Cardiac muscle cell (in vitro differentiated cells and primary cell): ENCODE data around the gene PDZD2. TPM values are rescaled to one million over a fixed set of nuclear protein-coding genes. Genes with fewer than 3 reads are reported as not detected.
"Not testable (repeated sequence)": the region's sequence is repeated elsewhere in the genome, so short reads cannot be mapped to it uniquely, and the experiment has no call there.

Experiments used
- DNase-seq, 2 donors: peaks; one replicate each; pipeline versions ENCODE4 v3.0.0 to v3.0.0-alpha.2; 2010 to 2017; ENCODE audit warnings: low read depth in 1 of 2, low spot score in 1 of 2
- H3K27ac ChIP-seq: fragments of 200-600 bp; sonication (generic); 2 replicates; pipeline ENCODE4 v1.5.1; 2016
- H3K27me3 ChIP-seq: fragments of 200-600 bp; sonication (generic); 2 replicates; pipeline ENCODE4 v1.6.0; 2016; ENCODE audit warnings: control low read depth
- H3K36me3 ChIP-seq: fragments of 200-600 bp; sonication (generic); 2 replicates; pipeline ENCODE4 v1.5.1; 2016; ENCODE audit warnings: control low read depth
- H3K4me1 ChIP-seq: fragments of 200-600 bp; sonication (generic); 2 replicates; pipeline ENCODE4 v1.8.1; 2017; ENCODE audit warnings: low read depth, mild to moderate bottlenecking, mixed run types
- H3K4me3 ChIP-seq: fragments of 200-600 bp; sonication (generic); 2 replicates; pipeline ENCODE4 v1.5.1; 2016; ENCODE audit warnings: mild to moderate bottlenecking
- H3K9me3 ChIP-seq: fragments of 200-600 bp; sonication (generic); 2 replicates; pipeline ENCODE4 v1.5.1; 2017; ENCODE audit warnings: low read depth, mild to moderate bottlenecking, control low read depth
- polyA plus RNA-seq: library from polyadenylated mRNA; unstranded; fragments of >200 nt; fragmentation: Nextera tagmentation; extraction: Ambion mirVana; gene quantifications from 2 replicates; pipeline ENCODE4 v1.2.1, GENCODE V29; 2016
- total RNA-seq: library from RNA; depleted of rRNA; stranded (reverse); fragments of >200 nt; gene quantifications from 2 replicates; pipeline ENCODE4 v1.2.3, GENCODE V29; 2016
- TF ChIP-seq, protein P1 (sequence below): IDR thresholded peaks from 2 replicates; pipeline ENCODE4 v1.5.1; 2012; ENCODE audit warnings: low read depth, mild to moderate bottlenecking, low read length

PDZD2 gene
- total RNA-seq (1.9 and 3.5 TPM in 2 replicates), polyA plus RNA-seq (3.0 and 5.8 TPM in 2 replicates)

DNA sequence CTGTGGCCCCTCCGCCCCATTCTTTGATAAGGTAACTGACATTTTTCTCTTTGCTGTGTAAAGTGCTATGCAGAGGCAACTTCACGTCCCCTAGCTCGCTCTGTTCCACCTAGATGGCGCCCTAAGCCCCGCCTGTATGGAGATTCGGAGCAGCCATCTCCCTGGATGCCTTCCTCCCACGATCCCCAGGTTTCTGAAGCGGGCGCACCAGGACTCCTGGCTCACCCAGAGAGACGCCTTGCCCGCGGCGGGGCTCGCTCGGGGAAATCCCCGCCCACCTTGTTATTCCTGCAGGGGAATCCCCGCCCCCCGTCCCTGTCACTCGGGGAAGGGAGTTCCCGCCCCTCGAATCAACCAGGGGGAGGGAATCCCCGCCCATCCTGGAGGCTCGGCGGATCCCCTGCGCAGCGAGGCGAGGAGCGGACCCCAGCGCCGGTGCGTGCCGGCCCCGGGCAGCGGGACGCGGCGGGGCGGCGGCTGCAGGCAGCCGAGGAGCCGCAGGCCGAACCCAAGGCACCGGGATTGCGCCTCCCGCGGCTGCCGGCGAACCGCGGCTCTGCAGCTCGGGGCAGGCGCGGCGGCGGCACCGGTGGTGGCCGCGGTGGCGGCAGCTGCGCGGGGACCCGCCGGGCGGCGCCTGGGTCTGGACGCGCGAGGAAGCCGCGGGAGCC lies at the start of gene PDZD2:
Gene PDZD2 (plus strand): TSS at position 384 of the 671 bp plus-strand sequence.
- TF ChIP-seq, protein P1, sequence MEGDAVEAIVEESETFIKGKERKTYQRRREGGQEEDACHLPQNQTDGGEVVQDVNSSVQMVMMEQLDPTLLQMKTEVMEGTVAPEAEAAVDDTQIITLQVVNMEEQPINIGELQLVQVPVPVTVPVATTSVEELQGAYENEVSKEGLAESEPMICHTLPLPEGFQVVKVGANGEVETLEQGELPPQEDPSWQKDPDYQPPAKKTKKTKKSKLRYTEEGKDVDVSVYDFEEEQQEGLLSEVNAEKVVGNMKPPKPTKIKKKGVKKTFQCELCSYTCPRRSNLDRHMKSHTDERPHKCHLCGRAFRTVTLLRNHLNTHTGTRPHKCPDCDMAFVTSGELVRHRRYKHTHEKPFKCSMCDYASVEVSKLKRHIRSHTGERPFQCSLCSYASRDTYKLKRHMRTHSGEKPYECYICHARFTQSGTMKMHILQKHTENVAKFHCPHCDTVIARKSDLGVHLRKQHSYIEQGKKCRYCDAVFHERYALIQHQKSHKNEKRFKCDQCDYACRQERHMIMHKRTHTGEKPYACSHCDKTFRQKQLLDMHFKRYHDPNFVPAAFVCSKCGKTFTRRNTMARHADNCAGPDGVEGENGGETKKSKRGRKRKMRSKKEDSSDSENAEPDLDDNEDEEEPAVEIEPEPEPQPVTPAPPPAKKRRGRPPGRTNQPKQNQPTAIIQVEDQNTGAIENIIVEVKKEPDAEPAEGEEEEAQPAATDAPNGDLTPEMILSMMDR = peak; percentile 54
- H3K36me3 ChIP-seq = no peaks in the 10 kb centered on the region
- peak within 1 kb of the TSS; percentile 46 for H3K27ac ChIP-seq
- H3K9me3 ChIP-seq = no peaks in the 10 kb centered on the region
- H3K4me1 ChIP-seq = peaks cover 32% of the 10 kb centered on the region
- peak within 1 kb of the TSS; percentile 45 for H3K4me3 ChIP-seq
- peaks cover 17% of the 10 kb centered on the region for H3K27me3 ChIP-seq
- DNase-seq = peak; percentile 61 to 94

DNA sequence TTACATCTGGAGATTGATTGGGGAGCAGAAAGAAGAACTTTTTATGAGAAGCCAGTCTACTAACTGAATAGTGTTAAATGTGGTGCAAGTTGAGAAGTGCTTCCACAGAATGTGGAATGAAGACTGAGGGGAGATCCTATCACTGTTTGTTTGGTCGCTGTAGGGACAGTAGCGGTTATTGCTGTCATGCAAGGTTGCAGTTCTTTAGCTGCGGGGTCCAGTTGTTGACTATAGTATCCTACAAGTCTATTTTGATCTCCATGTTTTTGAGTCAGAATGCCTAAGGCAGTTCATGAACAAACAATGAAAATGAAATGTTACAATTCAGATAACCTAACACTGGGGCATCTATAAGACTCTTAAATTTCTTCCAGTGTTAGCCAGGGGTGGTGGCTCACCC lies 45.3 kb upstream of the PDZD2 start:
- Histone ChIP-seq H3K27me3 (no peaks in the 10 kb centered on the region), H3K36me3 (no peaks in the 10 kb centered on the region), H3K4me1 (no peaks in the 10 kb centered on the region), H3K4me3 (no peak overlapping the region), H3K27ac (no peak overlapping the region), H3K9me3 (no peaks in the 10 kb centered on the region)
- TF ChIP-seq, protein P1 = no peak
- DNase-seq = no peak

DNA sequence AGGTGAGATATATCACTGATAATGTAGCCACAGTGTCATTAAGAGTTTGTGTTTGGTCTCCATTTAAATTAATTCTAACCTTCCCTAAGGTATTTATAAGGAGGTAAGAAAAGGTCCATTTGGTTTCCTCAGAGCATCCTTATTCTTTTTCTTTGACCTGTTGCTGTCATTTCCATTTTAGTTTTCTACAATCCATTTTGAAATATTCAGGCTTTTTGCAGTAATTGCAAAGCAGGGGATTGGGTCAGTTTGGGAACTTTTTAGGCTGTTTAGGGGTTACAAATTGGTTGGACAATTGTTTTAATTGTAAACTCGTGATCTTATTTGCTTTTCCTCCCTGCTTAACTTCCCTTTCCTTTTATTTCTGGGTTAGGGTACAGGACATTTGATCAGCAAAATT lies 42.6 kb upstream of the PDZD2 start:
- no peaks in the 10 kb centered on the region for H3K36me3 ChIP-seq
- no peak overlapping the region for H3K27ac ChIP-seq
- H3K4me1 ChIP-seq = no peaks in the 10 kb centered on the region
- no peak overlapping the region for H3K4me3 ChIP-seq
- H3K9me3 ChIP-seq = no peaks in the 10 kb centered on the region
- H3K27me3 ChIP-seq = no peaks in the 10 kb centered on the region
- TF ChIP-seq, protein P1 = no peak
- no peak for DNase-seq

DNA sequence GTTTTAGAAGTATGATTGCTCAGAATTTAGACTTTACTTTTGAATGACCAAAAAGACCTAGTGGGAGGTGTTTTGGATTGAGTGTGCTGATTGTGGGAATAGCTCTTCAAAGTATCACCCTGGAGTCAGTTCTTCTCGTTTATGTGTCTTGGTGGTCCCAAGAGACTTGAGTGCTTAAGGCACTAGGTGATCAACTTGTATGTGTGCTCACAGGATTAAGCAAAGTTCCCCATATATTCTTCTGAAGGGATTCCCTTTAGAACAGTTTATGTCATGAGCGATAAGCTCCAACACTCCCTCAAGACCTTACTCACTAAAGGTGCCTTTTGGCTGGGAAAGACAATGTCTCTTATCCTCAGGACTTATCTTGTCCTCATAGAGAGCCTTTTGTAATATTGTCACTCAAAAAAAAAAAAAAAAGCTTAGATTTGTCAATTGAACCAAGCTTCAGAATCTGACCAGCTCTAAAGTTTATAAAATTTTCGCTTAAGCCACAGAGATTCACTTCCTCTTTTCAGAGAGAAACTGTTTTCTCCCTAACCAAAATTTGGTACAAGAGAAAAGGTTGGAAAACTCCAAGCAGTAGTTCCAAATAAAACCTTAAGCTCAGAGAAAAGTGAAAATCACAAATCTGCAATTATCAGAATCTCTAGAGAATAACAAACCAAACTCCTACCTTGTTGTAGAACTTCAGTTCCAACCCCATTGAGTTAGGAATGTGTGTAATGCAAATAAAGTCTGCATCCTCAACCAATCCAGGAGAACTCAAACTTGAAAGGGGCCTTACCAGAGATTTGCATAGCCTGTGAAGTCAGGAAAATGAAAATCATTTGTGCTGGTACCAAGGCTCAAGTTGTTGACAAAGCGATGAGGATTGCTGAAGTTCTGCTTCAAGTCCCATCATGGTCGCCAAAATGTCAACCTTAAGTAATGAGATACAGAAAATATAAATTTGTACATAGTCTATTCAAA lies 40.0 kb upstream of the PDZD2 start:
- no peaks in the 10 kb centered on the region for H3K36me3 ChIP-seq
- no peaks in the 10 kb centered on the region for H3K4me1 ChIP-seq
- no peaks in the 10 kb centered on the region for H3K27me3 ChIP-seq
- no peak overlapping the region for H3K27ac ChIP-seq
- H3K4me3 ChIP-seq = no peak overlapping the region
- DNase-seq = no peak
- TF ChIP-seq, protein P1 = no peak
- H3K9me3 ChIP-seq = no peaks in the 10 kb centered on the region

DNA sequence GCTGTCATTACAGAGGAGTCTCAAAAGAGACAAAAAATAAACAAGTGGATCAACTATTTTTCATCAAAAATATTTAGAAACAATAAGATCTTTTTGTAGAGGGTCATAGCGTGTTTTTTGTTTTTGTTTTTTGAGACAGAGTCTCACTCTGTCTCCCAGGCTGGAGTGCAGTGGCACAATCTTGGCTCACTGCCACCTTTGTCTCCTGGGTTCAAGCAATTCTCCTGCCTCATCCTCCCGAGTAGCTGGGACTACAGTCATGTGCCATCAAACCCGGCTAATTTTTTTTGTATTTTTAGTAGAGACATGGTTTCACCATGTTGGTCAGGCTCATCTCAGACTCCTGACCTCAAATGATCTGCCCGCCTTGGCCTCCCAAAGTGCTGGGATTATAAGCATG lies 36.6 kb upstream of the PDZD2 start:
- H3K4me1 ChIP-seq, H3K9me3 ChIP-seq, H3K36me3 ChIP-seq, H3K27me3 ChIP-seq, H3K4me3 ChIP-seq, DNase-seq, H3K27ac ChIP-seq: not testable (repeated sequence)

DNA sequence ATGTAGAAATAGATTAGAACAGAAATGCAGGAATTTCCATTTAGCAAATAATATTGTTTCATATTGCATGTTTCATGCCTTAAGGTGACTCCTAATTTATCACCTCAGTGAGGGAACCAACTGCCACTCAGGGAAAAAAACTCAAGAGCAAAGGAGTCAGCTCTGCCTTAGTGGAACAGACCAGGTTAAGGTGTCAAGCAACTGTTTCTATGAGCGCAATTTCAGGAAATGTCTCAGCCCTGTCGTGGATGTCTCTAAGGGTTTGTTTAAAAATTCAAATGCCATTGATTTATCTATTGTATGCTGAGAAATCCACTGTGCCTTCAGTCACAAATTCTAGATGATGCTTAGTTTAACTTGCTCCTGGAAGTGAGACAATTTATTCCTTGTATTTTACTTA lies 34.7 kb upstream of the PDZD2 start:
- Histone ChIP-seq H3K27ac (no peak overlapping the region), H3K9me3 (no peaks in the 10 kb centered on the region), H3K36me3 (no peaks in the 10 kb centered on the region), H3K4me1 (no peaks in the 10 kb centered on the region), H3K4me3 (no peak overlapping the region), H3K27me3 (no peaks in the 10 kb centered on the region)
- no peak for DNase-seq
- TF ChIP-seq, protein P1 = no peak
